T-cell (primary cell): ENCODE results near the gene DIP2C. TPM values are rescaled to one million over a fixed set of nuclear protein-coding genes. Genes with fewer than 3 reads are reported as not detected.

Source experiments
- ATAC-seq, 4 experiments: fragments of 200-7000 bp in 3 of 4; fragments of 150-1000 bp in 1 of 4; cut with Tn5 transposase; replicated peaks in 1 of 4; 1 replicate in 3 of 4; 2 replicates in 1 of 4; pipeline ENCODE4 v1.10.0; 2021; ENCODE audit warnings: moderate library complexity in 3 of 4, mild to moderate bottlenecking in 2 of 4, moderate number of reproducible peaks in 1 of 4
- CTCF ChIA-PET, 2 donors: fragments of 300-600 bp; sonication (Branson Sonifier 250); formaldehyde crosslinking; loops; one replicate each; lab custom pipeline; 2022; ENCODE audit warnings: antibody characterized with exemption in 2 of 2; lab: Charles Lee
- POLR2A ChIA-PET, 2 donors: fragments of 300-600 bp; sonication (Branson Sonifier 250); formaldehyde crosslinking; loops; one replicate each; lab custom pipeline; 2022; ENCODE audit warnings: antibody characterized with exemption in 2 of 2; lab: Charles Lee
- DNase-seq, 35 experiments: peaks; one replicate each; pipeline versions ENCODE4 v3.0.0 to v3.0.0-alpha.2; 2013 to 2023
- H3K27ac ChIP-seq: one replicate; pipeline ENCODE4 v1.5.1; 2013; ENCODE audit warnings: low read length
- H3K27me3 ChIP-seq, 2 experiments: replicated peaks in 1 of 2; 1 replicate in 1 of 2; 2 replicates in 1 of 2; pipeline versions ENCODE4 v1.6.1 to v1.7.0; 2013; ENCODE audit warnings: low read length in 1 of 2, mixed read lengths in 1 of 2; ENCODE audit not compliant: control insufficient read depth in 2 of 2, insufficient read depth in 2 of 2; ENCODE audit errors: extremely low read depth in 1 of 2
- H3K36me3 ChIP-seq, 2 donors: 1 replicate in 1 of 2; 2 replicates in 1 of 2; pipeline versions ENCODE4 v1.6.1 to v1.7.0; 2013; ENCODE audit warnings: low read length in 1 of 2; ENCODE audit not compliant: control insufficient read depth in 2 of 2, insufficient read depth in 1 of 2; ENCODE audit errors: extremely low read depth in 1 of 2
- H3K4me1 ChIP-seq, 2 experiments: 1 replicate in 1 of 2; 2 replicates in 1 of 2; pipeline versions ENCODE4 v1.6.1 to v1.7.0; 2013; ENCODE audit warnings: low read length in 2 of 2, mixed read lengths in 1 of 2; ENCODE audit not compliant: insufficient read depth in 2 of 2, control insufficient read depth in 1 of 2; ENCODE audit errors: extremely low read depth in 1 of 2
- H3K4me3 ChIP-seq, 2 donors: 1 replicate in 1 of 2; 2 replicates in 1 of 2; pipeline versions ENCODE4 v1.5.1 to v1.7.0; 2013; ENCODE audit warnings: mild to moderate bottlenecking in 2 of 2, low read length in 1 of 2, moderate library complexity in 1 of 2; ENCODE audit not compliant: control insufficient read depth in 1 of 2; ENCODE audit errors: extremely low read depth in 1 of 2
- H3K9me3 ChIP-seq: 2 replicates; pipeline ENCODE4 v1.7.0; 2013
- H3K27ac Mint-ChIP-seq, 2 donors: one replicate each; pipeline ENCODE4 v1.8.0; 2020 to 2021; ENCODE audit warnings: mild to moderate bottlenecking in 2 of 2, mixed read lengths in 2 of 2
- H3K27me3 Mint-ChIP-seq, 2 donors: one replicate each; pipeline ENCODE4 v1.8.0; 2021 to 2022; ENCODE audit warnings: mixed read lengths in 2 of 2
- H3K36me3 Mint-ChIP-seq: one replicate; pipeline ENCODE4 v1.8.0; 2021; ENCODE audit warnings: mixed read lengths
- H3K4me1 Mint-ChIP-seq, 3 donors: one replicate each; pipeline ENCODE4 v1.8.0; 2020 to 2022; ENCODE audit warnings: mixed read lengths in 3 of 3, mild to moderate bottlenecking in 1 of 3
- H3K4me3 Mint-ChIP-seq, 3 donors: one replicate each; pipeline ENCODE4 v1.8.0; 2020 to 2022; ENCODE audit warnings: mild to moderate bottlenecking in 3 of 3, mixed read lengths in 3 of 3, moderate library complexity in 3 of 3
- H3K9me3 Mint-ChIP-seq, 3 donors: one replicate each; pipeline ENCODE4 v1.8.0; 2020 to 2022; ENCODE audit warnings: mixed read lengths in 3 of 3
- WGBS: methylation state at CpG from one replicate; pipeline ENCODE4 v1.1.5; 2013; ENCODE audit warnings: missing lambda C conversion rate; ENCODE audit not compliant: insufficient coverage; 5-methylcytosine and 5-hydroxymethylcytosine counted together
- total RNA-seq, 35 experiments: library from RNA in 6 of 35; stranded (reverse) in 6 of 35; fragments of 120-200 nt in 1 of 35; gene quantifications; one replicate each; pipeline versions ENCODE4 v1.2.1 to v1.2.4 and lab custom pipeline; 2013 to 2026

DIP2C gene
- total RNA-seq, 5 donors from 2014 or later (not counting 1 experiment from before 2014, with no cell fraction given) = 2.7 to 7.4 (median 4.5) TPM

GRCh38 chr10:686155-686931 lies 3.1 kb downstream of the DIP2C start:
- CTCF ChIA-PET = no interaction called here
- no peaks in the 10 kb centered on the region for H3K36me3 ChIP-seq
- peaks cover 0 to 4% of the 10 kb centered on the region in 2 experiments for H3K4me1 ChIP-seq
- no peak overlapping the region for H3K27ac ChIP-seq
- peaks cover 0 to 3% (median 3%) of the 10 kb centered on the region in 3 donors for H3K9me3 Mint-ChIP-seq
- H3K27ac Mint-ChIP-seq = no peak overlapping the region
- H3K27me3 ChIP-seq = peaks cover 3 to 44% of the 10 kb centered on the region in 2 experiments
- peaks cover 31 to 38% of the 10 kb centered on the region in 2 donors for H3K27me3 Mint-ChIP-seq
- no peak overlapping the region for H3K4me3 ChIP-seq
- WGBS = 94% methylated on average over 14 of the region's 19 CpGs
- H3K4me1 Mint-ChIP-seq = peaks cover 0 to 11% (median 0%) of the 10 kb centered on the region in 3 donors
- no peak overlapping the region for H3K4me3 Mint-ChIP-seq
- no peaks in the 10 kb centered on the region for H3K36me3 Mint-ChIP-seq
- no peaks in the 10 kb centered on the region for H3K9me3 ChIP-seq
- ATAC-seq (no peak), DNase-seq (no peak)
- POLR2A ChIA-PET = no interaction called here

DNA sequence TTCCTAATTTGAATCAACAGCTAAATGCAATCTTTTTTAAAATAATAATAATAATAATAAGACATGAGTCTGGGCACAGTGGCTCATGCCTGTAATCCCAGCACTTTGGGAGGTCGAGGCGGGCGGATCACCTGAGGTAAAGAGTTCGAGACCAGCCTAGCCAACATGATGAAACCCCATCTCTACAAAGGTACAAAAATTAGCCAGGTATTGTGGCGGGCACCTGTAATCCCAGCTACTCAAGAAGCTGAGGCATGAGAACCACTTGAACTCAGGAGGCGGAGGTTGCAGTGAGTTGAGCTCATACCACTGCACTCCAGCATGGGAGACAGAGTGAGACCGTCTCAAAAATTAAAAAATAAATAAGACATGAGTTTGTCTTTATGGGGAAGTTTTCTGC lies 3.9 kb downstream of the DIP2C start:
- H3K9me3 Mint-ChIP-seq = peaks cover 0 to 3% (median 3%) of the 10 kb centered on the region in 3 donors
- peaks cover 24 to 32% of the 10 kb centered on the region in 2 donors for H3K27me3 Mint-ChIP-seq
- H3K27ac ChIP-seq = no peak overlapping the region
- ATAC-seq (no peak), DNase-seq (no peak)
- no peaks in the 10 kb centered on the region for H3K36me3 Mint-ChIP-seq
- H3K4me1 ChIP-seq = peaks cover 0 to 4% of the 10 kb centered on the region in 2 experiments
- POLR2A ChIA-PET = no interaction called here
- H3K27me3 ChIP-seq = peaks cover 3 to 41% of the 10 kb centered on the region in 2 experiments
- H3K4me3 ChIP-seq = no peak overlapping the region
- CTCF ChIA-PET = no interaction called here
- H3K27ac Mint-ChIP-seq = no peak overlapping the region
- peaks cover 0 to 9% (median 0%) of the 10 kb centered on the region in 3 donors for H3K4me1 Mint-ChIP-seq
- H3K36me3 ChIP-seq = no peaks in the 10 kb centered on the region
- whole genome bisulfite sequencing = 90% methylated on average over 4 of the region's 7 CpGs
- H3K4me3 Mint-ChIP-seq = no peak overlapping the region
- H3K9me3 ChIP-seq = no peaks in the 10 kb centered on the region

DNA sequence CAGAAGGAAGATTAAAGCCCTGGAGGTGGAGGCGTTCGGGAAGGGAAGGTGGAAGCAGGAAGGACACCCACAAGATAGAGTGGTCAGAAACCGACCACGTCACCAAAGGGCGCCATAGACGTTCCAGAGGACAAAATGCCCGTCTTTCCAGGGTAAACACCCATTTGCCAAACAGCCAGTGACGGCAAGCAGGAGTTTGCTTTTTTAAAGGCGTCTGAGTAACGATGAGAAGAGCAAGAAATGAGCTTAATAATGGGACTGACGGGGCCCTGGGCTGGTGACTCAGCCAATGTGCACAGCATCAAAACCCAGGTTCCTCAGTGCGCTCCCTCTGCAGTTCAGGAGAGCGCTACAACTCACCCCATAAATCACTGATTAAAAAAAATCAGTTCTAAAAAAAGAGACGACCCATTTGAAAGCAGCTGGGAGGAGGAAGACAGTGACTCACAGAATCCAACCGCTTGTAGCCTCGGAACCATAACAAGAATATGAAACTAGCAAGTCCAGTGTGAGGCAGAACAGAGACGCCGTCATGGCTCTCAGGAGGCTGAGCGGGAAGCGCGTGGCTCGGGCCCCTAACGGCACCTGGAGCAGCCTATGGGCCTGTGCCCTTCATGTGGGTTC lies 5.9 kb downstream of the DIP2C start:
- ATAC-seq = no peak

DNA sequence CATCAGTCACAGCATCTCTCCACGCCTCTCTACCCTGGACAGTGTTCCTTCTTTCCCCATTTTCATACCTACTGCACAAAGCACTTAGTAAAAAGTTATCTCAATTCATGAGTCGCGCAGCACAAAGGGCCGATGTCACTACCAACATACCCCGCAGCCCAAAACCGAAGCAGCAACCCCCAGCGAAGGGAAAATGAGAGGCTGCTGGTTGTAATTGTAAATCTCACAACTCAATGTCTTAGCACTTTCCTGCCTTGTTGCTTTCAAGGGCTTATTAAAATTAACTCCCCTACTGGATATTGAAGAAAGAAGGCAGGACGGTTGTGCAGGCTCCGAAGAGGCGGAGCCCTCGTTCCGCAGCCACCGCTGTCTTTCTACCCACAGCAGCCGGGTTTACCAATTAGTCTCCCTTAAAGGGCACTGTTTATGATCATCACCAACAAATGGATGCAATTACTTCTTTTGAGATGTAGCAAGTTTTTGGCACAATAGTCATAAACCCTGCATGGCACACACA lies 6.5 kb downstream of the DIP2C start:
- ATAC-seq (no peak), DNase-seq (no peak)
- no peak overlapping the region for H3K4me3 ChIP-seq
- H3K36me3 ChIP-seq = no peaks in the 10 kb centered on the region
- peaks cover 2 to 31% of the 10 kb centered on the region in 2 experiments for H3K27me3 ChIP-seq
- H3K4me1 ChIP-seq = no peaks in the 10 kb centered on the region
- Mint-ChIP-seq H3K9me3 (peaks cover 0 to 3% (median 3%) of the 10 kb centered on the region in 3 donors), H3K4me3 (no peak overlapping the region), H3K4me1 (peaks cover 0 to 3% (median 0%) of the 10 kb centered on the region in 3 donors), H3K36me3 (no peaks in the 10 kb centered on the region), H3K27ac (no peak overlapping the region), H3K27me3 (peaks cover 14 to 19% of the 10 kb centered on the region in 2 donors)
- POLR2A ChIA-PET = no interaction called here
- H3K27ac ChIP-seq = no peak overlapping the region
- CTCF ChIA-PET = no interaction called here
- H3K9me3 ChIP-seq = no peaks in the 10 kb centered on the region
- WGBS = 90% methylated on average over 5 of the region's 14 CpGs

More for the DNA sequence above, 5.9 kb downstream of the DIP2C start:
- H3K36me3 ChIP-seq = no peaks in the 10 kb centered on the region
- Mint-ChIP-seq H3K36me3 (no peaks in the 10 kb centered on the region), H3K9me3 (peaks cover 0 to 3% (median 3%) of the 10 kb centered on the region in 3 donors), H3K27ac (no peak overlapping the region), H3K27me3 (peaks cover 20 to 24% of the 10 kb centered on the region in 2 donors), H3K4me3 (no peak overlapping the region), H3K4me1 (peaks cover 0 to 5% (median 0%) of the 10 kb centered on the region in 3 donors)
- no peaks in the 10 kb centered on the region for H3K4me1 ChIP-seq
- POLR2A ChIA-PET = no interaction called here
- H3K27me3 ChIP-seq = peaks cover 2 to 36% of the 10 kb centered on the region in 2 experiments
- no peak for DNase-seq
- CTCF ChIA-PET = no interaction called here
- no peak overlapping the region for H3K27ac ChIP-seq
- 77% methylated on average over 22 of the region's 23 CpGs for WGBS
- H3K4me3 ChIP-seq = no peak overlapping the region
- no peaks in the 10 kb centered on the region for H3K9me3 ChIP-seq

- peaks cover 2 to 26% of the 10 kb centered on the region in 2 experiments for H3K27me3 ChIP-seq
- Mint-ChIP-seq H3K27me3 (peaks cover 5 to 7% of the 10 kb centered on the region in 2 donors), H3K9me3 (peaks cover 0 to 3% (median 3%) of the 10 kb centered on the region in 3 donors), H3K4me1 (no peaks in the 10 kb centered on the region), H3K4me3 (no peak overlapping the region), H3K27ac (no peak overlapping the region), H3K36me3 (no peaks in the 10 kb centered on the region)
- DNase-seq (no peak), ATAC-seq (no peak)
- 78% methylated on average over 7 of the region's 9 CpGs for WGBS
- no peak overlapping the region for H3K4me3 ChIP-seq
- no peak overlapping the region for H3K27ac ChIP-seq
- ChIA-PET POLR2A (no interaction called here), CTCF (no interaction called here)
- H3K36me3 ChIP-seq = no peaks in the 10 kb centered on the region
- no peaks in the 10 kb centered on the region for H3K4me1 ChIP-seq
- no peaks in the 10 kb centered on the region for H3K9me3 ChIP-seq
These were observed 7.7 kb downstream of the DIP2C start for GRCh38 chr10:681670-682318.

DNA sequence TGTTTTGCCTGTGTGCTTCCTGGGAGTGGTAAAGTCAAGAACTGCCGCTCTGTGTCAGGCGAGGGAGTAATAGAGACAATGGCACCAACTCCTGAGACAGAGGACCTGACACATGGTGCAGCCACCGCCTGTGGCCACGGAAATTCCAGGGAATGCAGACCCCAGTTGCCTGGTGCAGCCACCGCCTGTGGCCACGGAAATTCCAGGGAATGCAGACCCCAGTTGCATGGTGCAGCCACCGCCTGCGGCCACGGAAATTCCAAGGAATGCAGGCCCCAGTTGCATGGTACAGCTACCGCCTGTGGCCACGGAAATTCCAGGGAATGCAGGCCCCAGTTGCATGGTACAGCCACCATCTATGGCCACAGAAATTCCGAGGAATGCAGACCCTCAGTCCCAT lies 8.7 kb downstream of the DIP2C start:
- Mint-ChIP-seq H3K27ac (no peak overlapping the region), H3K36me3 (no peaks in the 10 kb centered on the region), H3K4me3 (no peak overlapping the region), H3K27me3 (peaks cover 5% of the 10 kb centered on the region in 2 donors), H3K4me1 (no peaks in the 10 kb centered on the region), H3K9me3 (peaks cover 0 to 3% (median 3%) of the 10 kb centered on the region in 3 donors)
- Histone ChIP-seq H3K27ac (no peak overlapping the region), H3K4me1 (no peaks in the 10 kb centered on the region), H3K27me3 (peaks cover 0 to 21% of the 10 kb centered on the region in 2 experiments), H3K4me3 (no peak overlapping the region), H3K36me3 (no peaks in the 10 kb centered on the region), H3K9me3 (no peaks in the 10 kb centered on the region)
- 87% methylated on average over 12 of the region's 12 CpGs for WGBS
- ChIA-PET CTCF (no interaction called here), POLR2A (no interaction called here)
- ATAC-seq (no peak), DNase-seq (no peak)
